Fibroblast of the conjunctiva (primary cell): Measurements from ENCODE around the gene NPDC1.
A peak's percentile ranks its signal among the peaks of the same experiment; 100 is the strongest.

Experiments
- DNase-seq: peaks from one replicate; pipeline ENCODE4 v3.0.0-alpha.2; 2010; ENCODE audit warnings: low read depth

Gene NPDC1

GRCh38 chr9:137056739-137057415, 10.9 kb upstream of the NPDC1 start:
- no peak for DNase-seq

DNA sequence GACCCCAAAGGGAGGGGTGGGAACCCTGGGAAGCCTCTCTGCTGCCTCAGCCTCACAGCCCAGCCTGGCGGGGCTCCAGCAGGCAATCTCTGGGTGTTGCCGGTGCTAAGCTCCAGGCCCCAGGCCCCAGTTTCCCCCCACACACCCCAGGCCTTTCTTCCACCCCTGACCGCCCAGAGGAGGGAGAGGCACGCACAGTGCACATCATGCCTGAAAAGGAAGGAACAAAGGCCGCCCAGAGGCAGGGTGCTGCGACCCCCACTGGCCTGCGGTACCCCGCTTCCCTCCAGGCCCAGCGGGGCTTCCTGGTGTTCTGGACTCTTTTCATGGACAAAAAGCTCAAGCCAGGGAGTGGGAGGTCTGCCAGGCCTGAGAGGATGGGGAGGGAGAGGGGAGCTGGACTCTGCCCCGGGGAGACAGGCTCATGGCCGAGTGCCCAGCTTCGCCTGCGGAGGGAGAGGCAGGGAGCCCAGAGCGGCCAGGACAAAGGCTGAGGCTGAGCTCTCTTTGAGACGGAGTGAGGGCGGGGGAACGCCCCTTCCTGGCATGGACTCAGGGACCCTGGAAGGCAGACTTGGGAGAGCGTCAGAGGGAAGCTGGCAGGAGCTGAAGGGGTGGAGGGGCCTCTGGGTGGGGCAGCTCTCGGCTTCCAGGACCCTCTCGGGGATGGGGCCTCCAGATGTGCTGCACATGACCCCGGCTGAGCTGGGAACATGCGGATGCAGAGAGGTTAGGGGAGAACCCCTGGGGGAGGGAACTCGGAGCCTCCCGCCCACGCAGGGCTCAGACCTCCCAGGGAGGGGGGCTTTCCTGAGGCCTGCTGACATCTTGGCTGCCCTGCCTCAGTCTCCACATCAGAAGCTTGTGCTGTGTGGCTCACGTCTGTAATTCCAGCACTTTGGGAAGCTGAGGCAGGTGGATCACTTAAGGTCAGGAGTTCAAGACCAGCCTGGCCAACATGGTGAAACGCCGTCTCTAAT, 9.7 kb upstream of the NPDC1 start:
- DNase-seq: peak; percentile 94

- no peak for DNase-seq
These were observed 9.0 kb upstream of the NPDC1 start for GRCh38 chr9:137054932-137055384.

DNA sequence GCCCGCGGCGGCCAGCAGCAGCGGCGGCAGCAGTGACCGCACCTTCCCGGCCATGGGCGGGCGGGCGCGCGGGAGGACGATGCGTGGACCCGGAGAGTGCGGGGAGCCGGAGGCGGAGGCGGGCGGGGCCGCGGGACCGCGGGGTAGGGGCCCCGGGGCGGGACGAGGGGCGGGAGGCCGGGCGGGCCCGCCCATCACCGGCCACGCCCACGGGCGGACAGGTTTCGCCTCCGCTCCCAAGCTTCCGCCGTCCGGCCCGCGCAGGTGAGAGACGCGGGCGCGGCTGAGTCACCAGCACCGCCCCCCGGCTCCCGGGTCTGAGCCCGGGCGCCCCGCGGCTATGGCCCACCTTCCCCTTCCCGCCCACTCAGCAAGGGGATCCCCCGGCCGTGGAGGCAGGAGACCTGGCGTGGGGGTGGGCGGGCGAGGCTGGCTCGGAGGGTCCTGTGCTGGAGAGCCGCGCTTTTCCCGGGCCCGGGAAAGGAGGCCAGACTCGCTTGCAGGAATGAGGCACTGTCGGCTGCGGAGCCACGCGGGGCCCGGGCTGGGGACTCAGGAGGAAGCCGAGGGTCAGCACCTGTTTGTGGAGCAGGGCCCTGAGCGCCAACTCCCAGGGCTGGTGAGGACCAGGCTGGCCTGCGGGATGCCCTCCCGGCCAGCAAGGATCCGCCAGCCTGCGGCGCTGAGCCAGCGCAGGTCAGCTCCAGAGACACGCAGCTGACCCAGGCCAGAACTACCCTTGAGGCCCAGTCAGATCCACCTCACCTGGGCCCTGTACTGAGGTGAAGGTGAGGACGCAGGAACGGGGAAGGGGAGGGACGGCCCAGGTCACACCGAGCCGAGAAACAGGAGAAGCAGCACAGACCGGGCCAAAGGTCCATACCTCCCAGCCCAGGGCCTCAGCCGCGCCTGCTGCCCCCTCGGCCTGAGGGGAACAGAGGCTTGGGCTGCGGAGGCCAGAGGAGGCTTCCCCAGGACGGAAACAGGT, 8.3 kb upstream of the NPDC1 start, which contains the start of gene ENTPD2:
TSS of gene ENTPD2 (minus strand) at position 118 of the 988 bp plus-strand sequence. CDS start at position 54, 64 bp downstream.
- DNase-seq: no peak

DNA sequence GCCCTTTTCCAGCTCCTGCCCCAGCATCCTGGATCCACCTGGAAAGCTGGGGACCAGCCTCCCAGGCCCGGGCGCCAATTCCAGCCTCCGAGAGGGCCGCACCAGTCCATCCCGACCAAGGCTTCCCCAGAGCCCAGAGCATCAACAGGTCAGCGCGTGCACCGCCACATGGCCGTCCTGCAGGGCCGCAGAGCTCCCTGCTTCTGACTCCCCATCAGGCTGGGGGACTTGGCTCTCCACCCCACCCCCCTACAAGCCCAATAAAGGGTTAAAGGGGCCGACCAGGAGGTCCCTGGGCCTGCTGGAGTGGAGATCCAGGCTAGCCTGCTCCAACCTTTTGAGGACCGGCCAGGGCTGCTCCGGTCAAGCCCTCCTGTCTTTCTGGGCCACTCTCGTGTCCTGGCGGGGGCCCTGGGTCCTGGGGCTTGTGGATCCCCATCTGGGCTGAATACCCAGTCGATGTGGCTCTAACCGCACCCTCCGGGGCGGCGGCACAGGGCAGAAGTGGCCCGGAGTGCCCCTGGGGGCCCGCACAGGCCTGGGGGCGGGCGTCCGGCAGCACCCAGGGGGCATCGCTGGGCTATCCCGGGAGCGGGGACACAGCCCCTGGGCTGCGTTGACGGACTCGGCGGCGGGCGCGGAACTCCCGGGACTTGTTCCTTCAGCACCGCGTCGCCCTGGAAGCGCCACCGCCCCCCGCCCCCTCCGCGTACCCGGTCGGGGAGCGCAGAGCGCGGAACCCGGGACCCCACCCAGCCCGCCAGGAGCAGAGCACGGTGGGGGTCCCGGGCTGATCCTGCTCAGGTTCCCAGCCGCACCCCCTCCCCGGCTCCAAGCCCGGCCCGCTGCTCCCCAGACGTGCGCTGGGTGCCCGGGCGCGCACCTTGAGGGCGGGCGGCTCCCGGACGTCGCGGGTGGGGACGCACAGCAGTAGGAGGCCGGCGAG, 7.3 kb upstream of the NPDC1 start:
- no peak for DNase-seq

DNA sequence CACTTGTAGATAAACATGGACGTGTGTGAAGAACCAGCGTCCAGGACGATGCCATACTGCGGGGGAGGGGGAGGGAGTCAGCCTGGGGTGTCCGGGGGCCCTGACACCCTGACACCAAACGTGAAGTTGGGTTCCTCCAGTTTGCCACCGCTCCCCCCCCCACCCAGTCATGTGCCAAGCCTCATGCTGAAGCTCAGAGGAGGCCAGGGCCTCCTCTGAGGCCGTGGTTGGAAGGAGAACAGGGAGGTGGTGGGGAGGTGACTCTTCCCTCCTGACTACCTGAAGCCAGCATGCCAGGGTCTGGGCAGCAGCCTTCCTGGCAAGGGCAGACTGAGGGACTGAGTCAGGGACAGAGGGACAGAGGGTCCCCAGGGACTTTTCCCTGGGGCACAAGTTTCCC, 6.3 kb upstream of the NPDC1 start:
- DNase-seq: no peak

- no peak for DNase-seq
These were observed 5.3 kb upstream of the NPDC1 start for GRCh38 chr9:137051145-137051724.

DNA sequence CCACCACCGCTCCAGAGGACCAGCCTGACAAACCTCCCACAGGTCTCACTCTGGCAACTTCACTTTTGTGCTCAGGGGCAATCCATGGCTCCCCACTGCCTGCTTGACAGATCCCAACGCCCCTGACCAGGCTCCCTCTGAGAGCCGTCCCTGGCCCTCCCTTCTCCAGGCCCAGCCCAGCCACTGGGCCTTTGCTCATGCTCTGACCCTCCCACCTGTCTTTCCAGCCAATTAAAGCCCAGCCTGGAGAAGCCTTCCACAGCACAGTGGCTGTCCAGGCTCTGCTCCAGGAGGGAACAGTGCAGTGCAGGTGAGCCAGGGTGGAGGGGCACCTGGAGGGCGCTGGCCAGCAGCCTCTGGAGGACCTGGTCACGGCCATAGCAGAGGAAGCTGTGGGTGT, 4.6 kb upstream of the NPDC1 start:
- no peak for DNase-seq

- no peak for DNase-seq
These were observed 3.8 kb upstream of the NPDC1 start for GRCh38 chr9:137049544-137050449.

- no peak for DNase-seq
These were observed 2.9 kb upstream of the NPDC1 start for GRCh38 chr9:137048655-137049543.

DNA sequence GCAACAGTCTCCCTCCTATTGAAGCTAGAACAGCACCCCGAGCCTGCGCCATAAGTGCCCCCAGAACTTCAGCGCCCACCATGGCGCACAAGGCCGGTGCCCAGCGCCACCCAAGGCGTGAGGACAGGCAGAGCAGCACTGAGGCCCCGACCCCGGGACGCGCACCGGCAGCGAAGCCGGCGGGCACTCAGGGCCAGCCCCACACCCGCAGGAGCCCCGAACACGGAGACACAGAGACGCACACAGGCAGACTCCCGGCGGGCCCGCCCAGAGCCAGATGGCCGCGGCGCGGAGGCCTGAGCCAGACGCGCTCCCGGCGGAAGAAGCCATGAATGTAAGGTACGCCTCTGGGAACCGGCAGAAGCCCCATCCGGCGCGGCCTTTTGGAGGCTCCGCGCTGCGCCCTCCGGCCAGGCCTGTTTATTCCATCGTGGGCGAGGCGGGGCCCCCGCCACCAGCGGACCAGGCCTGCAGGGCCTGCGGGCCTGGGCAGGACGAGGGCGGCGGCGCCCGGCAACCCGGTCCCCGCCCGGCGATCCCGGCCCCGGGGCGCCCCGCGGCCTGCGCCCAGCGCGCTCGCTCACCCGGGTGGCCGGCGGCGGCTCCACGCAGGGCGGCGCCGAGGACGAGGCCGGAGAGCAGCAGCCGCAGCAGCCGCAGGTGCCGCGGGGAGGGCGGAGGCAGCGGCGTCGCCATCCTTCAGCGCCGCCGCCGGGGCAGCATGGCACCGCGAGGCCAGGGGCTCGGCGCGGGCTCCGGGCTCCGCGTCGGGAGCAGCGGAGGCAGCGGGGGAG, 486 bp downstream of the NPDC1 start:
- no peak for DNase-seq

GRCh38 chr9:137044502-137045177, 1.3 kb downstream of the NPDC1 start:
- DNase-seq: no peak

GRCh38 chr9:137044037-137044436, 1.9 kb downstream of the NPDC1 start:
- DNase-seq: no peak

GRCh38 chr9:137042751-137043727, 2.9 kb downstream of the NPDC1 start:
- DNase-seq: no peak

GRCh38 chr9:137041124-137041523, 4.9 kb downstream of the NPDC1 start:
- DNase-seq: no peak
